Suprapubic skin (tissue), 4 donors: ENCODE measurements around the gene NTSR1.

Source experiments
- EP300 ChIP-seq: sonication (generic); formaldehyde crosslinking; IDR thresholded peaks from one replicate; pipeline ENCODE4 v1.6.1; 2017; ENCODE audit warnings: antibody characterized with exemption
- POLR2A ChIP-seq, 2 donors: fragments of 450-650 bp; IDR thresholded peaks; one replicate each; pipeline ENCODE4 v1.6.1; 2017; ENCODE audit warnings: antibody characterized with exemption in 2 of 2, mild to moderate bottlenecking in 2 of 2, moderate library complexity in 2 of 2
- POLR2AphosphoS5 ChIP-seq, 3 donors: sonication (generic); formaldehyde crosslinking; IDR thresholded peaks; one replicate each; pipeline ENCODE4 v1.6.1; 2017; ENCODE audit warnings: antibody characterized with exemption in 3 of 3
- TF ChIP-seq, protein P1 (sequence below), 2 donors: fragments of 200-600 bp in 1 of 2; fragments of 450-650 bp in 1 of 2; sonication (generic) in 1 of 2; IDR thresholded peaks; one replicate each; pipeline ENCODE4 v1.5.1; 2016 to 2019; ENCODE audit warnings: antibody characterized with exemption in 2 of 2, mild to moderate bottlenecking in 1 of 2, moderate library complexity in 1 of 2

DNA sequence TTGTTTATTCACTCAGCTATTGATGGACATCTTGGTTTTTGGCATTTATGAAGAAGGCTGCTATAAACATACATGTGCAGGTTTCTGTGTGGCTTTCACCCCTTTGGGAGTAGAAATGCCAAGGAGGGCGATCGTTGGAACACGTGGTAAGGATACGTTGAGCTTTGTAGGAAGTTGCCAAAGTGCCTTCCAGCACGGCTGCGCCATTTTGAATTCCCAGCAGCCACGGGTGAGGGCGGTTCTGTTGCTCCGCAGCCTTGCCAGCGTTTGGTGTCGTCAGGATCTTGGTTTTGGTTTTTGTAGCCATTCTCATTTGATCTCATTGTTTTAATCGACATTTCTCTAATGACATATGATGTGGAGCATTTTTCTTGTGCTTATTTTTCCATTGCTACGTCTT, 21.8 kb downstream of the NTSR1 start:
- TF ChIP-seq, protein P1, sequence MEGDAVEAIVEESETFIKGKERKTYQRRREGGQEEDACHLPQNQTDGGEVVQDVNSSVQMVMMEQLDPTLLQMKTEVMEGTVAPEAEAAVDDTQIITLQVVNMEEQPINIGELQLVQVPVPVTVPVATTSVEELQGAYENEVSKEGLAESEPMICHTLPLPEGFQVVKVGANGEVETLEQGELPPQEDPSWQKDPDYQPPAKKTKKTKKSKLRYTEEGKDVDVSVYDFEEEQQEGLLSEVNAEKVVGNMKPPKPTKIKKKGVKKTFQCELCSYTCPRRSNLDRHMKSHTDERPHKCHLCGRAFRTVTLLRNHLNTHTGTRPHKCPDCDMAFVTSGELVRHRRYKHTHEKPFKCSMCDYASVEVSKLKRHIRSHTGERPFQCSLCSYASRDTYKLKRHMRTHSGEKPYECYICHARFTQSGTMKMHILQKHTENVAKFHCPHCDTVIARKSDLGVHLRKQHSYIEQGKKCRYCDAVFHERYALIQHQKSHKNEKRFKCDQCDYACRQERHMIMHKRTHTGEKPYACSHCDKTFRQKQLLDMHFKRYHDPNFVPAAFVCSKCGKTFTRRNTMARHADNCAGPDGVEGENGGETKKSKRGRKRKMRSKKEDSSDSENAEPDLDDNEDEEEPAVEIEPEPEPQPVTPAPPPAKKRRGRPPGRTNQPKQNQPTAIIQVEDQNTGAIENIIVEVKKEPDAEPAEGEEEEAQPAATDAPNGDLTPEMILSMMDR (IDR thresholded peaks at IDR 0.05) = no peak
- TF ChIP-seq POLR2A (IDR thresholded peaks at IDR 0.05) = no peak
- no peak for TF ChIP-seq POLR2AphosphoS5 (IDR thresholded peaks at IDR 0.05)
- TF ChIP-seq EP300 = no peak
